ENCODE data around the gene TMEM212.
"Not testable (repeated sequence)": the region's sequence is repeated elsewhere in the genome, so short reads cannot be mapped to it uniquely, and the experiment has no call there.

TMEM212 gene

GRCh38 chr3:171813897-171814460 is 29.2 kb upstream of the TMEM212 start:
- no peak for DNase-seq

- not testable (repeated sequence) for DNase-seq
Measured at GRCh38 chr3:171814662-171815061, 28.5 kb upstream of the TMEM212 start.

GRCh38 chr3:171815973-171816595 is 27.1 kb upstream of the TMEM212 start:
- DNase-seq, result no peak

- no peak for DNase-seq
Measured at GRCh38 chr3:171817074-171817800, 25.9 kb upstream of the TMEM212 start.

GRCh38 chr3:171821044-171821443 is 22.1 kb upstream of the TMEM212 start:
- DNase-seq, result no peak

- DNase-seq, result no peak
Measured at GRCh38 chr3:171821778-171822358, 21.3 kb upstream of the TMEM212 start.

- DNase-seq, result no peak
Measured at GRCh38 chr3:171822431-171823106, 20.6 kb upstream of the TMEM212 start.

- DNase-seq, result no peak
Measured at GRCh38 chr3:171824116-171824515, 19.0 kb upstream of the TMEM212 start.

GRCh38 chr3:171824824-171825221 is 18.3 kb upstream of the TMEM212 start:
- no peak for DNase-seq

GRCh38 chr3:171825222-171825828 is 17.8 kb upstream of the TMEM212 start:
- DNase-seq, result no peak

- DNase-seq, result no peak
Measured at GRCh38 chr3:171827385-171827784, 15.8 kb upstream of the TMEM212 start.

- no peak for DNase-seq
Measured at GRCh38 chr3:171827836-171828458, 15.2 kb upstream of the TMEM212 start.

GRCh38 chr3:171828902-171829770 is 14.0 kb upstream of the TMEM212 start:
- no peak for DNase-seq

GRCh38 chr3:171829841-171830517 is 13.2 kb upstream of the TMEM212 start:
- peak; percentile 84 for DNase-seq

- no peak for DNase-seq
Measured at GRCh38 chr3:171830518-171830875, 12.7 kb upstream of the TMEM212 start.

- DNase-seq, result no peak
Measured at GRCh38 chr3:171831936-171832335, 11.2 kb upstream of the TMEM212 start.

- no peak for DNase-seq
Measured at GRCh38 chr3:171832989-171833388, 10.2 kb upstream of the TMEM212 start.

GRCh38 chr3:171833789-171834460 is 9.2 kb upstream of the TMEM212 start:
- peak; percentile 31 for DNase-seq

- no peak for DNase-seq
Measured at GRCh38 chr3:171834461-171834801, 8.7 kb upstream of the TMEM212 start.

- no peak for DNase-seq
Measured at GRCh38 chr3:171835116-171835515, 8.0 kb upstream of the TMEM212 start.
